IPS-15b (cell line): ENCODE results near the gene SLPI.

ENCODE experiments used
- H3K27me3 ChIP-seq: one replicate; pipeline ENCODE4 v1.6.1; 2013; ENCODE audit warnings: low read length; ENCODE audit not compliant: control insufficient read depth, insufficient read depth
- H3K36me3 ChIP-seq: one replicate; pipeline ENCODE4 v1.6.1; 2013; ENCODE audit warnings: low read length; ENCODE audit not compliant: control insufficient read depth, insufficient read depth
- H3K4me1 ChIP-seq: one replicate; pipeline ENCODE4 v1.6.1; 2013; ENCODE audit warnings: mild to moderate bottlenecking, low read length; ENCODE audit not compliant: control insufficient read depth, insufficient read depth
- H3K4me3 ChIP-seq: one replicate; pipeline ENCODE4 v1.5.1; 2013; ENCODE audit warnings: low read depth, low read length
- H3K9ac ChIP-seq: one replicate; pipeline ENCODE4 v1.6.1; 2013; ENCODE audit warnings: low read depth, mild to moderate bottlenecking, low read length
- H3K9me3 ChIP-seq: one replicate; pipeline ENCODE4 v1.6.1; 2013; ENCODE audit warnings: mild to moderate bottlenecking, low read length; ENCODE audit not compliant: control insufficient read depth, insufficient read depth

Gene SLPI

GRCh38 chr20:45238139-45238538, 16.2 kb downstream of the SLPI start:
- Histone ChIP-seq H3K9me3 (no peaks in the 10 kb centered on the region), H3K4me1 (no peaks in the 10 kb centered on the region), H3K36me3 (no peaks in the 10 kb centered on the region), H3K4me3 (no peak overlapping the region), H3K9ac (no peak overlapping the region), H3K27me3 (no peaks in the 10 kb centered on the region)

GRCh38 chr20:45235995-45236394, 18.4 kb downstream of the SLPI start:
- no peaks in the 10 kb centered on the region for H3K4me1 ChIP-seq
- H3K9me3 ChIP-seq, result no peaks in the 10 kb centered on the region
- no peaks in the 10 kb centered on the region for H3K27me3 ChIP-seq
- no peak overlapping the region for H3K4me3 ChIP-seq
- no peak overlapping the region for H3K9ac ChIP-seq
- H3K36me3 ChIP-seq, result no peaks in the 10 kb centered on the region

GRCh38 chr20:45230631-45231030, 23.7 kb downstream of the SLPI start:
- H3K9ac ChIP-seq, result no peak overlapping the region
- no peak overlapping the region for H3K4me3 ChIP-seq
- H3K36me3 ChIP-seq, result no peaks in the 10 kb centered on the region
- no peaks in the 10 kb centered on the region for H3K4me1 ChIP-seq
- no peaks in the 10 kb centered on the region for H3K27me3 ChIP-seq
- no peaks in the 10 kb centered on the region for H3K9me3 ChIP-seq

GRCh38 chr20:45229264-45230056, 24.9 kb downstream of the SLPI start:
- Histone ChIP-seq H3K36me3 (no peaks in the 10 kb centered on the region), H3K4me1 (no peaks in the 10 kb centered on the region), H3K4me3 (no peak overlapping the region), H3K9me3 (no peaks in the 10 kb centered on the region), H3K9ac (no peak overlapping the region), H3K27me3 (peaks cover 2% of the 10 kb centered on the region)

GRCh38 chr20:45226287-45226686, 28.1 kb downstream of the SLPI start:
- H3K36me3 ChIP-seq, result no peaks in the 10 kb centered on the region
- no peak overlapping the region for H3K4me3 ChIP-seq
- peaks cover 8% of the 10 kb centered on the region for H3K27me3 ChIP-seq
- no peaks in the 10 kb centered on the region for H3K9me3 ChIP-seq
- no peak overlapping the region for H3K9ac ChIP-seq
- no peaks in the 10 kb centered on the region for H3K4me1 ChIP-seq

GRCh38 chr20:45223136-45223535, 31.2 kb downstream of the SLPI start:
- H3K9me3 ChIP-seq, result no peaks in the 10 kb centered on the region
- no peak overlapping the region for H3K9ac ChIP-seq
- H3K4me1 ChIP-seq, result no peaks in the 10 kb centered on the region
- H3K4me3 ChIP-seq, result no peak overlapping the region
- peaks cover 8% of the 10 kb centered on the region for H3K27me3 ChIP-seq
- no peaks in the 10 kb centered on the region for H3K36me3 ChIP-seq

DNA sequence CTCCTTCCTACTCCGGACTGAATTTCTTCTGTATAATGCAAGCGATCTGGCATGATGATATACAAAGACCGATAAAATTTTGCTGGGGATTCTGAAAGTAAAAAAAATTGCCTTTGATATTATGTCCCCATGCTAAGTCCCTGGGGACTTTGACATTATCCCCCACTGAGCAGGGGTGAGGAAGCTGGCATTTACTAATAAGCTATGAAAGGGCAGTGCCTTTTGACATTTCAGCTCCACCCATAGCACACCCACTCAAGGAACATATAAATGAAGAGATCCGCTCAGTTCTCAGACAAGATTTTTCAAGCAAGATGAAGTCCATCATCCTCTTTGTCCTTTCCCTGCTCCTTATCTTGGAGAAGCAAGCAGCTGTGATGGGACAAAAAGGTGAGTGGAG, 33.3 kb downstream of the SLPI start, which contains the start of gene SEMG2:
Gene SEMG2, plus strand, starts transcription at position 298 of the 400 bp plus-strand sequence. Its CDS starts 17 bp downstream, at position 315.
- no peaks in the 10 kb centered on the region for H3K9me3 ChIP-seq
- no peaks in the 10 kb centered on the region for H3K36me3 ChIP-seq
- H3K4me3 ChIP-seq, result no peak within 1 kb of the TSS
- no peak within 1 kb of the TSS for H3K9ac ChIP-seq
- no peaks in the 10 kb centered on the region for H3K4me1 ChIP-seq
- peaks cover 8% of the 10 kb centered on the region for H3K27me3 ChIP-seq

DNA sequence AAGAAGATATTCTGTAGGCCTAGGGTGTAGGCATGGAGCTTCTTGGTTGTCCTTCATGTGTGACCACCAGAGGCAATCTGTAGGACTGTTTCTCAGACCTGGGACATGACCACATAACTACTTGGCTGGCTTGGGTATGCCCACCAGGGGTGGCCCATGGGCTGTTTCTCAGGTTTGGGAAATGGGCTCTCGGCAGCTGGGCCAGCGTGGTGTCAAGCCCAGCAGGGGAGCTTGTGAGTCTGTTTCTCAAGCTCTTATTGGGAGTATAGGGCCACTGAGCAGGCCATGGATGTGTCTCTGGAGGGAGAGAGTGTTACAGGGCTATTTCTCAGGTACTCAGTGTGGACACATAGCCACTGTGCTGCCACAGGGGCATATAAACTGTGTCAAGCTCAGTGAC, 35.7 kb downstream of the SLPI start:
- Histone ChIP-seq H3K4me3 (no peak overlapping the region), H3K4me1 (no peaks in the 10 kb centered on the region), H3K9ac (no peak overlapping the region), H3K27me3 (peaks cover 5% of the 10 kb centered on the region), H3K9me3 (no peaks in the 10 kb centered on the region), H3K36me3 (no peaks in the 10 kb centered on the region)

DNA sequence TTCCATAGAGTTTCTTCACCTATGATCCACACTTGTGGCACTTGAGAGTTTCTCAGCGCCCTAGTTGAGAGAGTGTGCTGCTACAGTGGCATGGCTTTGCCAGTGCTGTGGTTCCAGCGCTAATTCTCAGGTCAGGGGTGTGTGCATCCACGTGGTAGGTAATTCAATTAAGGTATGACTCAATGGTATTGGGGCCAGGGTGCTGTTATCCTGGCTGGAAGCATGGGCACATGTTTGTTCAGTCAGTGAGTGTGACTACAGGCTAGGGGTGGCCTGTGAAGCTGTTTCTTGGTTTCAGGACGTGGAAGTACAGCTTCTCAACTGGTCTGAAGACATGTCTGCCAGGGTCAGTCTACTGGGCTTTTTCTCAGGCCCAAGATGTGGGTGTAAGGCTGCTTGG, 36.2 kb downstream of the SLPI start:
- Histone ChIP-seq H3K4me1 (no peaks in the 10 kb centered on the region), H3K27me3 (peaks cover 4% of the 10 kb centered on the region), H3K9ac (no peak overlapping the region), H3K4me3 (no peak overlapping the region), H3K9me3 (no peaks in the 10 kb centered on the region), H3K36me3 (no peaks in the 10 kb centered on the region)

DNA sequence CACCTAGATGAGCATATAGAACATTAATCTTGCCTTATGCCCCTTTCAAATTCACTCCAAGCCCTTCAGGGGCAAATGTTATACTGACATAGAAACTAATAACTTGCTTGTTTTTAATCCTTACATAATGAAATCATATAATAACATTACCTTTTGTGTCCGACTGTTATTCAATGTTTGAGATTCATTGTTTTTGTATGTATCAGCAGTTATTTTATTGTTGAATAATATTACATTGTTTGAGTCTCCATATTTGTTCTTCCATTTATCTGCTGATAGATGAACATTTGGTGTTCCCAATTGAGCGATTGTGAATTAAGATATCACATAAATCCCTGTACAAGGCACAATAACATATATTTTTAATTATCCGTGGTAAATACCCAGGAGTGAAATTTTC, 41.5 kb downstream of the SLPI start:
- Histone ChIP-seq H3K4me1 (peaks cover 9% of the 10 kb centered on the region), H3K4me3 (no peak overlapping the region), H3K36me3 (no peaks in the 10 kb centered on the region), H3K9ac (no peak overlapping the region), H3K27me3 (no peaks in the 10 kb centered on the region), H3K9me3 (no peaks in the 10 kb centered on the region)

- Histone ChIP-seq H3K27me3 (no peaks in the 10 kb centered on the region), H3K9ac (no peak overlapping the region), H3K36me3 (no peaks in the 10 kb centered on the region), H3K9me3 (no peaks in the 10 kb centered on the region), H3K4me1 (peaks cover 12% of the 10 kb centered on the region), H3K4me3 (no peak overlapping the region)
Observed at GRCh38 chr20:45211569-45212474, 42.5 kb downstream of the SLPI start.

GRCh38 chr20:45209924-45210323, 44.4 kb downstream of the SLPI start:
- Histone ChIP-seq H3K9me3 (no peaks in the 10 kb centered on the region), H3K27me3 (no peaks in the 10 kb centered on the region), H3K36me3 (no peaks in the 10 kb centered on the region), H3K4me1 (peaks cover 14% of the 10 kb centered on the region), H3K4me3 (no peak overlapping the region), H3K9ac (no peak overlapping the region)
